Measurements from ENCODE around the gene ACKR4. TPM values are rescaled to one million over a fixed set of nuclear protein-coding genes. Genes with fewer than 3 reads are reported as not detected.
A peak's percentile ranks its signal among the peaks of the same experiment; 100 is the strongest.

ACKR4 gene
- 10 to 100 TPM in 2 of 4 donors, 1 to 10 TPM in 2; 1.2 to 24.4 (median 9.2) TPM for polyA plus RNA-seq
- long read RNA-seq, donor 1 = 0 reads
- long read RNA-seq, donor 2 = 0 reads
- long read RNA-seq, donor 3, partial matches to known transcripts = 0 of 2 reads
- long read RNA-seq, donor 3, other reads (novel, unspliced or antisense) = 0 of 2 reads
- long read RNA-seq, donor 4 = 0 reads
- long read RNA-seq, donor 5 = 0 reads
- long read RNA-seq, donor 6, partial matches to known transcripts = 0 of 1 reads
- long read RNA-seq, donor 6, other reads (novel, unspliced or antisense) = 0 of 1 reads
- long read RNA-seq, donor 7 = 0 reads
- long read RNA-seq, donor 8, partial matches to known transcripts = 0 of 1 reads
- long read RNA-seq, donor 8, other reads (novel, unspliced or antisense) = 0 of 1 reads
- long read RNA-seq, donor 9, partial matches to known transcripts = 0 of 1 reads
- long read RNA-seq, donor 9, other reads (novel, unspliced or antisense) = 0 of 1 reads
- long read RNA-seq, donor 10, partial matches to known transcripts = 21 of 30 reads
- long read RNA-seq, donor 10, other reads (novel, unspliced or antisense) = 6 of 30 reads

DNA sequence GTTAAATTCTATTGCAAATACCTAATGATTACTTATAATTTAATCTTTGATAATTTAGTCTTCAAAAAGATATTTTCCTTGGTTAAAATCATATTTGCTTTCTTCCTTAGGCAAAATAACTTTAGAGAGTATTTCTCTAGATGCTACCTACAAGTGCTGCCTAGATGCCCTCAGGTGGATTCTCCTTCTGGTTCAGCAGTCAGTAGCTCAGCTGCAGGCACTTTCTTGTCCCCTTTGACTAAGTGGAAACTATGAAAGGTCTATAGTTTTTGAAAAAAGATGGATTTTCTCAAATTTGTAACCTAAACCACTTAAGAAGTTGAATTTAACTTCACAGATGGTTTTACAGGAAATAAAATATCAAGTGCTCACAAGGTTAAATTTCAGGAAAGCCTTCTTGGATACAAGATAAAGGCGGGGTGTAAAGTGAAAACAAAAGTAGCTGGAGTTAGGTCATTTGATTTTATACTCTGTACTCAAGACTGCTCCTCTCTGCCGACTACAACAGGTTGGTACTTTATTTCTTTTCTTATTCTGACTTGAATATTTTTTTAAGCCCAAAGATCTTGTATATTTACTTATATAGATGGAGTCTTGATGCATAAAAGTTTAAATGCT lies at the start of gene ACKR4:
Gene ACKR4, plus strand, starts transcription at position 455 of the 618 bp plus-strand sequence. CDS start 3,128 bp downstream, outside the sequence.
- H3K4me1 ChIP-seq (ENCODE audit: control insufficient read depth in 3 of 3, insufficient read depth in 2 of 3, low read depth in 1 of 3, low read length in 2 of 3) = peaks cover 0 to 6% (median 0%) of the 10 kb centered on the region in 3 donors
- 8 to 44% (median 34%) methylated on average over 2 of the region's 2 CpGs for WGBS, 3 donors
- DNase-seq = peak; percentile 41 to 76
- H3K27me3 ChIP-seq (ENCODE audit: control insufficient read depth in 3 of 3, insufficient read depth in 3 of 3, low read length in 3 of 3) = no peaks in the 10 kb centered on the region
- peaks cover 0 to 9% (median 1%) of the 10 kb centered on the region in 3 donors for H3K36me3 ChIP-seq (ENCODE audit: control insufficient read depth in 3 of 3, insufficient read depth in 2 of 3, low read depth in 1 of 3, low read length in 3 of 3)
- H3K4me3 ChIP-seq (ENCODE audit: low read depth in 1 of 3, low read length in 3 of 3) = no peak within 1 kb of the TSS
- peaks cover 0 to 2% of the 10 kb centered on the region in 2 donors for H3K9me3 ChIP-seq (ENCODE audit: control insufficient read depth in 2 of 2, insufficient read depth in 1 of 2, low read depth in 1 of 2, low read length in 1 of 2)
- FAIRE-seq = peak; percentile 73
- H3K27ac ChIP-seq (ENCODE audit: low read depth in 1 of 3, low read length in 2 of 3) = peak within 1 kb of the TSS in 2 of 3 donors; percentile 28 to 32

DNA sequence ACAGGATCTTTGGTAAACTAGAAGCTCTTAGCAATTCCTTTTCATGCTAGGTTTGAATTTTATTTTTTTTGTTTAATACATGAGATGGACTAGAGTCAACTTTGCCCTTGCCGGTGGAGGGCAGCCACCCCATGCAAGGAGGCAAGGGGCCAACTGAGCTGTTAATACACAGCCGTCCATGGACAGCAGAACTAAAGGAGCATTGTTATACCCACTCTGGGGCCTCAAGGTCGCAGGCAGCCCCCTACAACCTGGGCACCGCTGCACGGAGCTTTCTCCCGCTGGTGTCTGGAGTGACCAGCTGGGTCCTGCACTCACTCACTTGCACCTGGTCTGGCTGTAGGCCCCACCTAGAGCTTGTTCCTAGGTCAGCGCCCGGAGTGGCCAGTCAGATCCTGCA lies 47.9 kb upstream of the ACKR4 start:
- WGBS, 3 donors = 86 to 94% (median 92%) methylated on average over 8 of the region's 8 CpGs
- Histone ChIP-seq H3K4me3 (ENCODE audit: low read depth in 1 of 3, low read length in 3 of 3) (no peak overlapping the region), H3K36me3 (ENCODE audit: control insufficient read depth in 3 of 3, insufficient read depth in 2 of 3, low read depth in 1 of 3, low read length in 3 of 3) (no peaks in the 10 kb centered on the region), H3K4me1 (ENCODE audit: control insufficient read depth in 3 of 3, insufficient read depth in 2 of 3, low read depth in 1 of 3, low read length in 2 of 3) (peaks cover 0 to 3% (median 0%) of the 10 kb centered on the region in 3 donors), H3K9me3 (ENCODE audit: control insufficient read depth in 2 of 2, insufficient read depth in 1 of 2, low read depth in 1 of 2, low read length in 1 of 2) (peaks cover 0 to 6% of the 10 kb centered on the region in 2 donors), H3K27ac (ENCODE audit: low read depth in 1 of 3, low read length in 2 of 3) (no peak overlapping the region), H3K27me3 (ENCODE audit: control insufficient read depth in 3 of 3, insufficient read depth in 3 of 3, low read length in 3 of 3) (no peaks in the 10 kb centered on the region)
- DNase-seq (no peak), FAIRE-seq (no peak)

DNA sequence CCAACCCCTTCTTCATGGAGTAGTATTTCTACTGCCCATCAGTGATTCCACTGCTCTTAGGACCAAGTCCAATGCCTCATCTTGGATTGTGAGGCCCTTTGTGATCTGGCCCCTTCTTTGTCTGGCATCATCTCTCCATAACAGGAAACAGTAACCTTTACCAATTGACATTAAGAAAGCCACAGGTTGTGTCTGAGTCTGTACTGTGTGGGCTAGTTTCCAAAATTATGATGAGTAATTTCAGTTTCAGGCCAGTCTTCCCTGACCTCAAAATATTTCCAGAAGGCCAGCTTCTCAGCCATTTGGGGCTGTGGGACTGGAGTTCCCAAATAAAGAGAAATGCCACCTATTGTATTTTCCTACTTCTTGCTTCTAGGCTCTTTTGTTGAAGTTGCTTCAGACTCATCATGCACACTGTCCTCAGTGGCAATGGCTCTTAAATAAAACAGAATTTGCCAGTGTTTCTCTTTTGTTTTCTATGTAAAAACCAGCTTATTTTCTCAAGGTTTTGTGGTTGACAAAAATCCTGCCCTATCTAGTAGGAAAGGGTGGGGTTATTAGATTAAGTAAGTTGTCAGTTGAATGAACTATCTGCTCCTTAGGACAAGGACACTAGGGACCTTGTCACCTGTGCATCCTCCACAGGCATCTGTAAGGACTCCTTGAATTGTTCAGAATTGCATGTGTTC lies 47.0 kb upstream of the ACKR4 start:
- Histone ChIP-seq H3K36me3 (ENCODE audit: control insufficient read depth in 3 of 3, insufficient read depth in 2 of 3, low read depth in 1 of 3, low read length in 3 of 3) (no peaks in the 10 kb centered on the region), H3K4me3 (ENCODE audit: low read depth in 1 of 3, low read length in 3 of 3) (no peak overlapping the region), H3K9me3 (ENCODE audit: control insufficient read depth in 2 of 2, insufficient read depth in 1 of 2, low read depth in 1 of 2, low read length in 1 of 2) (peaks cover 0 to 6% of the 10 kb centered on the region in 2 donors), H3K4me1 (ENCODE audit: control insufficient read depth in 3 of 3, insufficient read depth in 2 of 3, low read depth in 1 of 3, low read length in 2 of 3) (peaks cover 0 to 3% (median 0%) of the 10 kb centered on the region in 3 donors), H3K27me3 (ENCODE audit: control insufficient read depth in 3 of 3, insufficient read depth in 3 of 3, low read length in 3 of 3) (no peaks in the 10 kb centered on the region), H3K27ac (ENCODE audit: low read depth in 1 of 3, low read length in 2 of 3) (no peak overlapping the region)
- DNase-seq (no peak), FAIRE-seq (no peak)

DNA sequence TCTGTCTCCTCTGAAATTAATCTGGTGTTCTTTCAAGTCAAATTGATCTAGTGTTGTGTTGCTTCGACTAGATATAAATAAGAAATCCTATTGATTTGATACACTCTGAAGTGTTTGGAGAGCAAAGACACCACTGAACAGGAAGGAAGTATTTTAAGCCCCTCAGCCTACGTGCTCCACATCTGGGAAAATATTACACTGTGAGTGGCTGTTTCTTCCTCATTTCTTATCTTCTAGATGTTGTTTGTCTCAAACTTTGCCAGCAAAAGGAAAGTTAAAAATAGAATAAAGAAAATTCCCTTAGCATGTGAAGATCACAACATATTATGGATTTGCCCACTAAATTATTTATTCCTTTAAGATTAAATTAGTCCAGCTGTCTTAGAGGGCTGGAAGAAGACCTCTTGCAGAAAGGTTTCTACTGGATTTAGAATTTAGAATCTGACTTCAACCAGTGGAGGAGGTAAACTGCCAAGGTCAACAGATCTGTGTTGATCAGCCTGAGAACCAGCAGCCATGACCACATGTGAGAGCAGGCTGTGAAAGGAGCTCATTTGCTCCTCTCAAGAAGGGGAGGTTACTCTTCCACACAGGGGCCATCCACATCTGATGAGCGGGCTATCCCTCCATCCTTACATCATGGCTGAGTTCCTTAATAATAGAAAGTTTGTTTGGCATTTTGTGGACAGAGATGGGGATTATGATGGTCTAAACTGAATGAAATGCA lies 46.3 kb upstream of the ACKR4 start:
- no peak for FAIRE-seq
- Histone ChIP-seq H3K36me3 (ENCODE audit: control insufficient read depth in 3 of 3, insufficient read depth in 2 of 3, low read depth in 1 of 3, low read length in 3 of 3) (peaks cover 0 to 2% (median 0%) of the 10 kb centered on the region in 3 donors), H3K4me3 (ENCODE audit: low read depth in 1 of 3, low read length in 3 of 3) (no peak overlapping the region), H3K27ac (ENCODE audit: low read depth in 1 of 3, low read length in 2 of 3) (no peak overlapping the region), H3K27me3 (ENCODE audit: control insufficient read depth in 3 of 3, insufficient read depth in 3 of 3, low read length in 3 of 3) (no peaks in the 10 kb centered on the region), H3K4me1 (ENCODE audit: control insufficient read depth in 3 of 3, insufficient read depth in 2 of 3, low read depth in 1 of 3, low read length in 2 of 3) (peaks cover 0 to 3% (median 0%) of the 10 kb centered on the region in 3 donors), H3K9me3 (ENCODE audit: control insufficient read depth in 2 of 2, insufficient read depth in 1 of 2, low read depth in 1 of 2, low read length in 1 of 2) (peaks cover 0 to 6% of the 10 kb centered on the region in 2 donors)
- no peak for DNase-seq
- 65 to 73% (median 70%) methylated on average over 3 of the region's 3 CpGs for WGBS, 3 donors

DNA sequence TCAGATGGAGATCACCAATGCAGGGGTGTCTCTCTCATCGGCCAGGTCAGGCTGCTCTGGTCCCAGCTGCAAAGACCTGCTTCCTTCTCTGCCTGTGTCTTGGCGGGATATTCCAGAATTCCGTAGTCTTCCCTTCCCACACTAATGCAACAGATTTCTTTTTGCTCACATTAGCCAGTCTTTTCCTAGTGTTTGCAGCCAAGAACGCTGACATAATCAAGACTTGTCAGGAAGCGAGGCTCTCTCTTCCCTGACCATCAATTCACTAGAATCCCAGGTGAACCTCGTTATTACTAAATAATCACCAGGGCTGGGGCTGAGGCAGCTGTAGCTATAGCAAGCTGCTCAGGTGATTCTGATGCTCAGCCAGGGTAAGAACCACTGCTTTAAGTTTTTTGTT lies 43.2 kb upstream of the ACKR4 start:
- no peak overlapping the region for H3K27ac ChIP-seq (ENCODE audit: low read depth in 1 of 3, low read length in 2 of 3)
- FAIRE-seq = no peak

DNA sequence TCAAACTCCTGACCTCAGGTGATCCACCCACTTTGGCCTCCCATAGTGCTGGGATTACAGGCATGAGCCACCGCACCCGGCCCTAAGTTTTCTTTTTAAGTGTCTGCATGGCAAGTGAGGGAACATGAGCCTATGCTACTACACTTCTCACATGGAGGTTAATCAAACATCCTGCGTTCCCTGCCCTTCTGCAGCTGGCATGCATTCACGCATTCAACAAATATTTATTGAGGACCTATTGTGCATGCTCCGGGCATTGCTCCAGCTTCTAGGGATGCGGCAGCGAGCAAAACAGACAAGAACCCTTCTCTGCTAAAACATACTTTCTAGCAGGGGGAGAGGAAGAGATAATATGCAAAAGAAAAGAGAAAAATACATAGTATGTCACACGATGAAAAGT lies 42.6 kb upstream of the ACKR4 start:
- no peak for DNase-seq
- no peak for FAIRE-seq

More for the DNA sequence above, 43.2 kb upstream of the ACKR4 start:
- Histone ChIP-seq H3K27me3 (ENCODE audit: control insufficient read depth in 3 of 3, insufficient read depth in 3 of 3, low read length in 3 of 3) (no peaks in the 10 kb centered on the region), H3K4me1 (ENCODE audit: control insufficient read depth in 3 of 3, insufficient read depth in 2 of 3, low read depth in 1 of 3, low read length in 2 of 3) (peaks cover 0 to 3% (median 0%) of the 10 kb centered on the region in 3 donors), H3K4me3 (ENCODE audit: low read depth in 1 of 3, low read length in 3 of 3) (no peak overlapping the region), H3K36me3 (ENCODE audit: control insufficient read depth in 3 of 3, insufficient read depth in 2 of 3, low read depth in 1 of 3, low read length in 3 of 3) (peaks cover 0 to 12% (median 5%) of the 10 kb centered on the region in 3 donors), H3K9me3 (ENCODE audit: control insufficient read depth in 2 of 2, insufficient read depth in 1 of 2, low read depth in 1 of 2, low read length in 1 of 2) (no peaks in the 10 kb centered on the region)
- DNase-seq = no peak
- WGBS, 3 donors = 80 to 90% (median 85%) methylated on average over 6 of the region's 6 CpGs

DNA sequence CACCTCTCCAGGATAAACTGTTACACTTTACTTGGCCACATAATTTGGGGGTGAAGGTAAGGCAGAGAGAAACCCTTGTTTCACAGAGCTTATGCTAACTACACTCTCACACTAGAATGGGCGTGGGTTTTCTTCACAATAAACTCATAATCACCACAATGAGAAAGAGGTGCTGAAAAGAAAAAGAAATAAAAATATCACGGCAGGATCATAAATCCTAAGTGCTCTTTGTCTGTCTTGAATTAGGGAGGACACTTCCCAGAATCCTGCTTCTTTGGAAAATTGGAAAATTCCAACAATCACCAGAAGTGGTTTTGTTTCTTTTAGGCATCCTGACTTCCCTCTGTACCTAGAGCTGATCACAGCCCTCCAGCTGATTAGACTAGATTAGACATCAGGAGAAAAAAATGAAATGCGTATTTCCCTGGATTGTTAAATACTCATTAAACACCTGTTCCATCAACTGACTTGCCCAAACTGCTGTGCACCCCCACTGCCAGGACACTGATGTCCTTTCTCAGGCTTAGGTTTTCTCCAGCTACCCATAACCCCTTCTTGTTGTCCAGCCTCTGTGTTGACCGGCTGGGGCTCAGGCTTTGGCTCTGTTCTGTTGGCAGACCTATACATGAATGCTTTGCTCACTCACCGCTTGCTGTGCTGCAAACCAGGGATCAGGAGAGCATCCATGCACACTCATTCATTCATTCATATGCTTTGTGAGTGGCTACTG lies 41.6 kb upstream of the ACKR4 start:
- DNase-seq = no peak

More for the DNA sequence above, 42.6 kb upstream of the ACKR4 start:
- Histone ChIP-seq H3K36me3 (ENCODE audit: control insufficient read depth in 3 of 3, insufficient read depth in 2 of 3, low read depth in 1 of 3, low read length in 3 of 3) (peaks cover 0 to 12% (median 5%) of the 10 kb centered on the region in 3 donors), H3K9me3 (ENCODE audit: control insufficient read depth in 2 of 2, insufficient read depth in 1 of 2, low read depth in 1 of 2, low read length in 1 of 2) (no peaks in the 10 kb centered on the region), H3K27me3 (ENCODE audit: control insufficient read depth in 3 of 3, insufficient read depth in 3 of 3, low read length in 3 of 3) (no peaks in the 10 kb centered on the region), H3K4me3 (ENCODE audit: low read depth in 1 of 3, low read length in 3 of 3) (no peak overlapping the region), H3K27ac (ENCODE audit: low read depth in 1 of 3, low read length in 2 of 3) (no peak overlapping the region), H3K4me1 (ENCODE audit: control insufficient read depth in 3 of 3, insufficient read depth in 2 of 3, low read depth in 1 of 3, low read length in 2 of 3) (peaks cover 0 to 3% (median 0%) of the 10 kb centered on the region in 3 donors)
- WGBS, 3 donors = 58 to 68% (median 66%) methylated on average over 8 of the region's 8 CpGs

More for the DNA sequence above, 41.6 kb upstream of the ACKR4 start:
- H3K27me3 ChIP-seq (ENCODE audit: control insufficient read depth in 3 of 3, insufficient read depth in 3 of 3, low read length in 3 of 3) = no peaks in the 10 kb centered on the region
- H3K27ac ChIP-seq (ENCODE audit: low read depth in 1 of 3, low read length in 2 of 3) = no peak overlapping the region
- no peak overlapping the region for H3K4me3 ChIP-seq (ENCODE audit: low read depth in 1 of 3, low read length in 3 of 3)
- WGBS, 3 donors = 74 to 77% (median 76%) methylated on average over 5 of the region's 5 CpGs
- H3K9me3 ChIP-seq (ENCODE audit: control insufficient read depth in 2 of 2, insufficient read depth in 1 of 2, low read depth in 1 of 2, low read length in 1 of 2) = no peaks in the 10 kb centered on the region
- H3K36me3 ChIP-seq (ENCODE audit: control insufficient read depth in 3 of 3, insufficient read depth in 2 of 3, low read depth in 1 of 3, low read length in 3 of 3) = peaks cover 0 to 12% (median 8%) of the 10 kb centered on the region in 3 donors
- no peak for FAIRE-seq
- H3K4me1 ChIP-seq (ENCODE audit: control insufficient read depth in 3 of 3, insufficient read depth in 2 of 3, low read depth in 1 of 3, low read length in 2 of 3) = no peaks in the 10 kb centered on the region

Data from small intestine (tissue), 16 donors.